ACC112 (cell line): Measurements from ENCODE around the gene SORT1.

Experiments used
- H2AFZ ChIP-seq: fragments of 200-600 bp; sonication (generic); one replicate; pipeline ENCODE4 v1.6.0; 2017; ENCODE audit warnings: antibody characterized with exemption, low read length; ENCODE audit not compliant: unreplicated experiment
- H3K27ac ChIP-seq: fragments of 200-600 bp; sonication (generic); 2 replicates; pipeline ENCODE4 v1.5.1; 2014; ENCODE audit warnings: low read depth, mild to moderate bottlenecking, antibody characterized with exemption, low read length, moderate library complexity
- H3K27me3 ChIP-seq: fragments of 200-600 bp; sonication (generic); 2 replicates; pipeline ENCODE4 v1.6.1; 2014; ENCODE audit warnings: mild to moderate bottlenecking, antibody characterized with exemption, low read length, moderate library complexity, mixed read lengths; ENCODE audit not compliant: insufficient read depth
- H3K36me3 ChIP-seq: fragments of 200-600 bp; sonication (generic); 2 replicates; pipeline ENCODE4 v1.6.1; 2016; ENCODE audit warnings: mild to moderate bottlenecking, antibody characterized with exemption, low read length, moderate library complexity, mixed read lengths; ENCODE audit not compliant: insufficient read depth
- H3K4me1 ChIP-seq: fragments of 200-600 bp; sonication (generic); one replicate; pipeline ENCODE4 v1.6.1; 2016; ENCODE audit warnings: low read length, mixed read lengths; ENCODE audit not compliant: insufficient read depth, unreplicated experiment, control insufficient read depth
- H3K4me3 ChIP-seq: fragments of 200-600 bp; sonication (generic); 2 replicates; pipeline ENCODE4 v1.5.1; 2014; ENCODE audit warnings: mild to moderate bottlenecking, low read depth, low read length
- H3K79me2 ChIP-seq: fragments of 200-600 bp; sonication (generic); one replicate; pipeline ENCODE4 v1.6.0; 2016; ENCODE audit warnings: low read length; ENCODE audit not compliant: control insufficient read depth, unreplicated experiment, insufficient read depth

The SORT1 gene

DNA sequence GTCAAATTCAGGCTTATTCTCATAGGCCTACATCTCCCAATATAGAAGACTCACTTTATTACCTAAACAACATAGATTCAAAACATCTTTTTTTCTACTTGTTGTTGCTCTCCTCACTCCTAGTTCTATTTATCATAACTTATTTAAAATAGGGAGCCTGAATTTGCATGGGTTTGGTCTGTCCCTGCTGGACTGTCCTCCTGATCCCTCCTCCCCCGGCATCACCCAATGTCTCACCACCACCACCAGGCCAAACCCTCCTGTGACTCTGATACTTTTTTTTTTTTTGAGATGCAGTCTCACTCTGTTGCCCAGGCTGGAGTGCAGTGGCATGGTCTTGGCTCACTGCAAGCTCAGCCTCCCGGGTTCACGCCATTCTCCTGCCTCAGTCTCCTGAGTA is 59.1 kb downstream of the SORT1 start:
- 0 out of 2 replicates have a peak, but pooled peaks cover 5% of the 10 kb centered on the region for H3K36me3 ChIP-seq
- H3K27ac ChIP-seq = no peak overlapping the region
- H3K4me3 ChIP-seq = no peak overlapping the region
- H3K79me2 ChIP-seq = no peaks in the 10 kb centered on the region
- no peak overlapping the region for H2AFZ ChIP-seq
- no peaks in the 10 kb centered on the region for H3K27me3 ChIP-seq
- no peaks in the 10 kb centered on the region for H3K4me1 ChIP-seq

DNA sequence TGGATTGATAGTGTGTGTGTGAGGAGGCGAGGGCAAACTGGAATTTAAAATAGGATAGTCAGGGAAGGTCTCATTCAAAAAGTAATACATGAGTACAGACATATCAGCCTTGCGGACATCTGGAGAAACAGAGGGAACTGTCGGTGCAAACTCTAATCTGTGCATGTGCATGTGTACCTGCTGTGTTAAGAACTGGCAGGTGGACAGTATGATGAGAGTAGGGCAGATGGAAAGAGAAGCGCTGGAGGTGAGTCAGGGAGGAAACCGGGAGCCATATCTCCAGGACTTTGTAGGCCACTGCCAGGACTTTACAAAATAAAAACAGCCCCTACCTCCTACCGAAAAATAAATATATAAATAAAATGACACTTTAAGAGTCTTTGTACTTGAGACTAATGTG is 59.6 kb downstream of the SORT1 start:
- Histone ChIP-seq H3K27ac (no peak overlapping the region), H3K4me1 (no peaks in the 10 kb centered on the region), H3K36me3 (0 out of 2 replicates have a peak, but pooled peaks cover 5% of the 10 kb centered on the region), H2AFZ (no peak overlapping the region), H3K27me3 (no peaks in the 10 kb centered on the region), H3K4me3 (no peak overlapping the region), H3K79me2 (no peaks in the 10 kb centered on the region)

DNA sequence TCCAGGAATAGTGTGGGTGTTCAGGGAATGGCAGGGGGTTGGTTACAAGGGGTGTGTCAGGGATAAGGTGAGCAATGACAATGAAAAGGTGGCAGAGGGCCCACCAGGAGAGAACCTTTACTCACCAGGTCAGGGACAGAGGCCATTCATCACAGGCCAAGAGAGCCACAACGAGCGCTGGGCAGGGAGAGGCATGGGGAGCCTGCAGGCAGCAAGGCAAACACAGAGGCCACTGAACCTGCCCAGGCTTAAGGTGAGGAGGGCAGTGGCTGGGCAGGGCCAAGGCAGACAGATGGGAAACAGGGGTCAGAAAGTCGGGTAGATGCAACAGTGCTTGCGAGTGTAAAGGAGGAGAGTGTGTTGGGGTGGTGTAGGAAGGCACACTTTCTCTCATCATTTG is 62.6 kb downstream of the SORT1 start:
- Histone ChIP-seq H3K27ac (no peak overlapping the region), H3K27me3 (no peaks in the 10 kb centered on the region), H3K79me2 (no peaks in the 10 kb centered on the region), H3K4me3 (no peak overlapping the region), H3K36me3 (peaks cover 17% of the 10 kb centered on the region; the same call in 1 of the 2 replicates), H3K4me1 (no peaks in the 10 kb centered on the region), H2AFZ (no peak overlapping the region)

DNA sequence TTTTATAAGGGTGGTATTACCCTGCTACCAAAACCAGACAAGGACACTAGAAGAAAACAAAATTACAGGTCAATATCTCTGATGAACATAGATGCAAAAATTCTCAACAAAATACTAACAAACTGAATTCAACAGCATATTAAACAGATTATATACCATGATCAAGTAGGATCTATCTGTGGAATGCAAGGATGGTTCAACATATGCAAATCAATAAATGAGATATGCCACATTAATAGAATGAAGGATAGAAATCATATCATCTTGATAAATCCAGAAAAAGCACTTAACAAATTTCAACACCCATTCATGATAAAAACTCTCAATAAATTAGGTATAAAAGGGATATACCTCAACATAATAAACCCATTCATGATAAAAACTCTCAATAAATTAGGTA is 66.6 kb downstream of the SORT1 start:
- no peaks in the 10 kb centered on the region for H3K27me3 ChIP-seq
- H3K79me2 ChIP-seq = no peaks in the 10 kb centered on the region
- H2AFZ ChIP-seq = no peak overlapping the region
- H3K4me3 ChIP-seq = no peak overlapping the region
- no peak overlapping the region for H3K27ac ChIP-seq
- no peaks in the 10 kb centered on the region for H3K4me1 ChIP-seq
- H3K36me3 ChIP-seq = peaks cover 19% of the 10 kb centered on the region; the same call in 1 of the 2 replicates

DNA sequence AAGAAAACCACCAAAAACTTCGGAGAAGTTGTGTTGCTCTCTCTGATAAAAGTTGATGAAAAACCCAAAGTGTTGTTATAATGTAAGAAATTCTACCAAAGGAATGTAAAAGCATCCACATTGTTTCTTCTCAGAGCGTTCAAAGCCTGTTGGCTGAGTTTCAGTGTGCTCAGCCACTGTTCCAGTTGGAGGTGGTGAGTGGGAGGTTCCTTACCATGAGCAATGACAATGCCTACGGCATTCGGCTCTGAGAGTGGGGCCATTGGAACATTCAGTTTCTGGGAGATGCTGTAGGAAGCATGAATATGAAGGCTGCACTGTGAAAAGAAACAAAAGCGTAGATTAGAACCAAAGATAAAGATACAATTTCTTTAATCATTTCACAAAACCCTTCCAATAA is 70.4 kb downstream of the SORT1 start:
- Histone ChIP-seq H3K4me1 (no peaks in the 10 kb centered on the region), H3K27ac (no peak overlapping the region), H3K79me2 (no peaks in the 10 kb centered on the region), H3K36me3 (peaks cover 14% of the 10 kb centered on the region; the same call in 1 of the 2 replicates), H3K4me3 (no peak overlapping the region), H2AFZ (no peak overlapping the region), H3K27me3 (no peaks in the 10 kb centered on the region)

GRCh38 chr1:109322974-109323373 is 74.7 kb downstream of the SORT1 start:
- Histone ChIP-seq H3K36me3 (no peaks in the 10 kb centered on the region), H3K4me1 (no peaks in the 10 kb centered on the region), H3K27ac (no peak overlapping the region), H3K79me2 (no peaks in the 10 kb centered on the region), H2AFZ (no peak overlapping the region), H3K4me3 (no peak overlapping the region), H3K27me3 (no peaks in the 10 kb centered on the region)

GRCh38 chr1:109319114-109319513 is 78.6 kb downstream of the SORT1 start:
- Histone ChIP-seq H3K27ac (no peak overlapping the region), H3K27me3 (no peaks in the 10 kb centered on the region), H3K36me3 (no peaks in the 10 kb centered on the region), H2AFZ (no peak overlapping the region), H3K79me2 (no peaks in the 10 kb centered on the region), H3K4me1 (no peaks in the 10 kb centered on the region), H3K4me3 (no peak overlapping the region)

GRCh38 chr1:109316506-109316905 is 81.2 kb downstream of the SORT1 start:
- H3K4me1 ChIP-seq = peaks cover 4% of the 10 kb centered on the region
- H3K4me3 ChIP-seq = no peak overlapping the region
- no peaks in the 10 kb centered on the region for H3K79me2 ChIP-seq
- no peak overlapping the region for H2AFZ ChIP-seq
- no peaks in the 10 kb centered on the region for H3K36me3 ChIP-seq
- no peaks in the 10 kb centered on the region for H3K27me3 ChIP-seq
- H3K27ac ChIP-seq = no peak overlapping the region

DNA sequence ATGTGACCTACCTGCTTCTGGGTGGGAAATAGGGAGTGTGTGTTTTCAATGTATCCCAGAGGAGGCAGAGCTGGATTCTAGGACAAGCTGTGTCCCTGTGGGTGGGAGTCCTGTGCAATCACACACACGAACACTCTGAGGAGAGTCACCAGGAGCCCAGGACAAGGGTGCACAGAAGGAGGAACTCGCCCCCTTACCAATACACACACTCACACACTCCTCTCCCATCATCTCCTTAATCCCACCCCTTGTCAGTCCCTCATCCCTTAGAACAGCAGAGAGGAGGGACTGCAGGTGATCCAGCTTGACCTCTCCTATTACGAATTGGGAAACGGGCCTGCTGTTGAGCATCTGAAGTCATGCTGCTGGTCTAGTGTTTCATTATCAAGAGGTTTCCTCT is 82.4 kb downstream of the SORT1 start:
- Histone ChIP-seq H3K36me3 (no peaks in the 10 kb centered on the region), H3K79me2 (no peaks in the 10 kb centered on the region), H2AFZ (no peak overlapping the region)

GRCh38 chr1:109314795-109315194 is 82.9 kb downstream of the SORT1 start:
- Histone ChIP-seq H3K36me3 (no peaks in the 10 kb centered on the region), H3K27me3 (no peaks in the 10 kb centered on the region), H3K4me1 (peaks cover 4% of the 10 kb centered on the region), H3K27ac (no peak overlapping the region), H2AFZ (no peak overlapping the region), H3K79me2 (no peaks in the 10 kb centered on the region), H3K4me3 (no peak overlapping the region)

More for the DNA sequence above, 82.4 kb downstream of the SORT1 start:
- Histone ChIP-seq H3K27ac (no peak overlapping the region), H3K4me3 (no peak overlapping the region), H3K27me3 (no peaks in the 10 kb centered on the region), H3K4me1 (peaks cover 4% of the 10 kb centered on the region)

GRCh38 chr1:109312978-109313775 is 84.5 kb downstream of the SORT1 start:
- Histone ChIP-seq H3K79me2 (no peaks in the 10 kb centered on the region), H3K36me3 (no peaks in the 10 kb centered on the region), H3K4me1 (peaks cover 4% of the 10 kb centered on the region), H3K4me3 (no peak overlapping the region), H3K27me3 (no peaks in the 10 kb centered on the region), H2AFZ (no peak overlapping the region), H3K27ac (no peak overlapping the region)
